Spleen (tissue), 7 donors: ENCODE results near the gene NHSL1.

Source experiments
- POLR2A ChIP-seq, 3 donors: fragments of 450-650 bp; IDR thresholded peaks; one replicate each; pipeline ENCODE4 v1.5.1; 2017; ENCODE audit warnings: antibody characterized with exemption in 3 of 3, mild to moderate bottlenecking in 1 of 3
- TF ChIP-seq, protein P1 (sequence below), 11 experiments: fragments of 200-600 bp in 7 of 11; fragments of 450-650 bp in 4 of 11; sonication (generic) in 4 of 11; IDR thresholded peaks in 8 of 11; conservative IDR thresholded peaks in 3 of 11; 1 replicate in 7 of 11; 2 replicates in 4 of 11; pipeline versions ENCODE4 v1.4.0 to v1.8.0; 2016 to 2021; ENCODE audit warnings: antibody characterized with exemption in 11 of 11, inconsistent platforms in 4 of 11, mild to moderate bottlenecking in 1 of 11
- donor health status: DM: no; HTN: no; CAD: no; lungs with moderate emphysema.
- donor health status: DM: no; HTN: no; CAD: no.
- donor health status: DM: no; HTN: no; CAD: no.

- no peak for TF ChIP-seq POLR2A (IDR thresholded peaks at IDR 0.05)
- TF ChIP-seq, protein P1, sequence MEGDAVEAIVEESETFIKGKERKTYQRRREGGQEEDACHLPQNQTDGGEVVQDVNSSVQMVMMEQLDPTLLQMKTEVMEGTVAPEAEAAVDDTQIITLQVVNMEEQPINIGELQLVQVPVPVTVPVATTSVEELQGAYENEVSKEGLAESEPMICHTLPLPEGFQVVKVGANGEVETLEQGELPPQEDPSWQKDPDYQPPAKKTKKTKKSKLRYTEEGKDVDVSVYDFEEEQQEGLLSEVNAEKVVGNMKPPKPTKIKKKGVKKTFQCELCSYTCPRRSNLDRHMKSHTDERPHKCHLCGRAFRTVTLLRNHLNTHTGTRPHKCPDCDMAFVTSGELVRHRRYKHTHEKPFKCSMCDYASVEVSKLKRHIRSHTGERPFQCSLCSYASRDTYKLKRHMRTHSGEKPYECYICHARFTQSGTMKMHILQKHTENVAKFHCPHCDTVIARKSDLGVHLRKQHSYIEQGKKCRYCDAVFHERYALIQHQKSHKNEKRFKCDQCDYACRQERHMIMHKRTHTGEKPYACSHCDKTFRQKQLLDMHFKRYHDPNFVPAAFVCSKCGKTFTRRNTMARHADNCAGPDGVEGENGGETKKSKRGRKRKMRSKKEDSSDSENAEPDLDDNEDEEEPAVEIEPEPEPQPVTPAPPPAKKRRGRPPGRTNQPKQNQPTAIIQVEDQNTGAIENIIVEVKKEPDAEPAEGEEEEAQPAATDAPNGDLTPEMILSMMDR (IDR thresholded peaks at IDR 0.05 in 8 of 11, conservative IDR thresholded peaks at IDR 0.05 in 3 of 11), result no peak
Measured at GRCh38 chr6:138468320-138469015, 30.8 kb downstream of the NHSL1 start.
